HL-60 (cell line): ENCODE measurements around the gene TOP2A.

Source experiments
- DNase-seq, 2 experiments: peaks; one replicate each; pipeline ENCODE4 v3.0.0-alpha.2; 2010 to 2020; ENCODE audit warnings: low read depth in 1 of 2, low spot score in 1 of 2
- H3K27ac ChIP-seq: fragments of 250-450 bp; sonication (Bioruptor Pico); replicated peaks from 2 replicates; pipeline ENCODE4 v1.5.1; 2020; ENCODE audit warnings: mild to moderate bottlenecking, moderate library complexity
- H3K27me3 ChIP-seq: fragments of 250-450 bp; sonication (Bioruptor Pico); 2 replicates; pipeline ENCODE4 v1.5.1; 2021; ENCODE audit warnings: mild to moderate bottlenecking, moderate library complexity; ENCODE audit not compliant: insufficient read depth, poor library complexity, severe bottlenecking
- H3K4me3 ChIP-seq: replicated peaks from 2 replicates; pipeline ENCODE4 v1.5.1; 2011; ENCODE audit warnings: mild to moderate bottlenecking, control low read depth, low read length; ENCODE audit not compliant: insufficient read depth
- GABPA ChIP-seq: IDR thresholded peaks from 2 replicates; pipeline ENCODE4 v1.6.1; 2012; ENCODE audit warnings: low read depth
- POLR2AphosphoS5 ChIP-seq: IDR thresholded peaks from 2 replicates; pipeline ENCODE4 v1.6.1; 2012; ENCODE audit warnings: low read depth
- SPI1 ChIP-seq: IDR thresholded peaks from 2 replicates; pipeline ENCODE4 v1.6.1; 2012; ENCODE audit warnings: low read depth, mild to moderate bottlenecking, borderline replicate concordance
- TF ChIP-seq, protein P1 (sequence below): IDR thresholded peaks from one replicate; pipeline ENCODE4 v1.5.1; 2011; ENCODE audit warnings: low read length, control low read depth, inconsistent platforms; ENCODE audit not compliant: insufficient read depth
- TF ChIP-seq, protein P2 (sequence below): IDR thresholded peaks from 2 replicates; pipeline ENCODE4 v1.6.1; 2012; ENCODE audit warnings: low read depth; ENCODE audit not compliant: insufficient replicate concordance

TOP2A gene

GRCh38 chr17:40453881-40454612 lies 36.4 kb upstream of the TOP2A start:
- peaks cover 3% of the 10 kb centered on the region for H3K27me3 ChIP-seq

GRCh38 chr17:40452921-40453378 lies 35.3 kb upstream of the TOP2A start:
- no peak for DNase-seq
- H3K27ac ChIP-seq = no peak overlapping the region
- TF ChIP-seq, protein P1, sequence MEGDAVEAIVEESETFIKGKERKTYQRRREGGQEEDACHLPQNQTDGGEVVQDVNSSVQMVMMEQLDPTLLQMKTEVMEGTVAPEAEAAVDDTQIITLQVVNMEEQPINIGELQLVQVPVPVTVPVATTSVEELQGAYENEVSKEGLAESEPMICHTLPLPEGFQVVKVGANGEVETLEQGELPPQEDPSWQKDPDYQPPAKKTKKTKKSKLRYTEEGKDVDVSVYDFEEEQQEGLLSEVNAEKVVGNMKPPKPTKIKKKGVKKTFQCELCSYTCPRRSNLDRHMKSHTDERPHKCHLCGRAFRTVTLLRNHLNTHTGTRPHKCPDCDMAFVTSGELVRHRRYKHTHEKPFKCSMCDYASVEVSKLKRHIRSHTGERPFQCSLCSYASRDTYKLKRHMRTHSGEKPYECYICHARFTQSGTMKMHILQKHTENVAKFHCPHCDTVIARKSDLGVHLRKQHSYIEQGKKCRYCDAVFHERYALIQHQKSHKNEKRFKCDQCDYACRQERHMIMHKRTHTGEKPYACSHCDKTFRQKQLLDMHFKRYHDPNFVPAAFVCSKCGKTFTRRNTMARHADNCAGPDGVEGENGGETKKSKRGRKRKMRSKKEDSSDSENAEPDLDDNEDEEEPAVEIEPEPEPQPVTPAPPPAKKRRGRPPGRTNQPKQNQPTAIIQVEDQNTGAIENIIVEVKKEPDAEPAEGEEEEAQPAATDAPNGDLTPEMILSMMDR = no peak
- TF ChIP-seq POLR2AphosphoS5 (no peak), SPI1 (no peak), GABPA (no peak)
- TF ChIP-seq, protein P2, sequence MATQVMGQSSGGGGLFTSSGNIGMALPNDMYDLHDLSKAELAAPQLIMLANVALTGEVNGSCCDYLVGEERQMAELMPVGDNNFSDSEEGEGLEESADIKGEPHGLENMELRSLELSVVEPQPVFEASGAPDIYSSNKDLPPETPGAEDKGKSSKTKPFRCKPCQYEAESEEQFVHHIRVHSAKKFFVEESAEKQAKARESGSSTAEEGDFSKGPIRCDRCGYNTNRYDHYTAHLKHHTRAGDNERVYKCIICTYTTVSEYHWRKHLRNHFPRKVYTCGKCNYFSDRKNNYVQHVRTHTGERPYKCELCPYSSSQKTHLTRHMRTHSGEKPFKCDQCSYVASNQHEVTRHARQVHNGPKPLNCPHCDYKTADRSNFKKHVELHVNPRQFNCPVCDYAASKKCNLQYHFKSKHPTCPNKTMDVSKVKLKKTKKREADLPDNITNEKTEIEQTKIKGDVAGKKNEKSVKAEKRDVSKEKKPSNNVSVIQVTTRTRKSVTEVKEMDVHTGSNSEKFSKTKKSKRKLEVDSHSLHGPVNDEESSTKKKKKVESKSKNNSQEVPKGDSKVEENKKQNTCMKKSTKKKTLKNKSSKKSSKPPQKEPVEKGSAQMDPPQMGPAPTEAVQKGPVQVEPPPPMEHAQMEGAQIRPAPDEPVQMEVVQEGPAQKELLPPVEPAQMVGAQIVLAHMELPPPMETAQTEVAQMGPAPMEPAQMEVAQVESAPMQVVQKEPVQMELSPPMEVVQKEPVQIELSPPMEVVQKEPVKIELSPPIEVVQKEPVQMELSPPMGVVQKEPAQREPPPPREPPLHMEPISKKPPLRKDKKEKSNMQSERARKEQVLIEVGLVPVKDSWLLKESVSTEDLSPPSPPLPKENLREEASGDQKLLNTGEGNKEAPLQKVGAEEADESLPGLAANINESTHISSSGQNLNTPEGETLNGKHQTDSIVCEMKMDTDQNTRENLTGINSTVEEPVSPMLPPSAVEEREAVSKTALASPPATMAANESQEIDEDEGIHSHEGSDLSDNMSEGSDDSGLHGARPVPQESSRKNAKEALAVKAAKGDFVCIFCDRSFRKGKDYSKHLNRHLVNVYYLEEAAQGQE = no peak

More at GRCh38 chr17:40453881-40454612, 36.4 kb upstream of the TOP2A start:
- DNase-seq = no peak
- H3K4me3 ChIP-seq = no peak overlapping the region
- no peak overlapping the region for H3K27ac ChIP-seq
- TF ChIP-seq GABPA (no peak), POLR2AphosphoS5 (no peak), SPI1 (no peak)
- TF ChIP-seq, protein P2 = no peak
- TF ChIP-seq, protein P1 = no peak

GRCh38 chr17:40452216-40452787 lies 34.6 kb upstream of the TOP2A start:
- DNase-seq = no peak
- H3K27ac ChIP-seq = no peak overlapping the region
- peaks cover 3% of the 10 kb centered on the region for H3K27me3 ChIP-seq
- H3K4me3 ChIP-seq = no peak overlapping the region
- TF ChIP-seq POLR2AphosphoS5 (no peak), SPI1 (no peak), GABPA (no peak)
- TF ChIP-seq, protein P2 = no peak
- TF ChIP-seq, protein P1 = no peak

More at GRCh38 chr17:40452921-40453378, 35.3 kb upstream of the TOP2A start:
- Histone ChIP-seq H3K4me3 (no peak overlapping the region), H3K27me3 (peaks cover 3% of the 10 kb centered on the region)
